SH-SY5Y (cell line): ENCODE measurements around the gene ETS2.

Source experiments
- GATA2 ChIP-seq: IDR thresholded peaks from 2 replicates; pipeline ENCODE4 v1.6.1; 2011; ENCODE audit warnings: mild to moderate bottlenecking, low read depth, low read length
- GATA3 ChIP-seq: IDR thresholded peaks from 2 replicates; pipeline ENCODE4 v1.6.1; 2011; ENCODE audit warnings: low read depth, mild to moderate bottlenecking, low read length, moderate library complexity

- TF ChIP-seq GATA2 (no peak), GATA3 (no peak)
These were observed 19.5 kb downstream of the ETS2 start for GRCh38 chr21:38825269-38825668.
